Measurements from ENCODE around the gene ELF4. TPM values are rescaled to one million over a fixed set of nuclear protein-coding genes. Genes with fewer than 3 reads are reported as not detected.

The ELF4 gene
- total and polyA plus RNA-seq, 10 of the 15 experiments (the other 5 are each of a cell fraction or from before 2014, with no cell fraction given) = 4.0 to 36.7 (median 22.6) TPM

- TF ChIP-seq MXI1 (IDR thresholded peaks at IDR 0.05; ENCODE audit: low read depth, low read length) = no peak
Measured at GRCh38 chrX:130084631-130085237, 25.6 kb downstream of the ELF4 start (continued).

GRCh38 chrX:130083656-130084382 is 26.5 kb downstream of the ELF4 start:
- RAD21 ChIA-PET (ENCODE audit: unreplicated experiment) = interaction anchor here (0.9 to 5.1 kb wide), 8 partner anchors 12 to 310 kb away, joined by 3 to 53 read pairs (median 6); no protein-coding TSS in a partner anchor
- ATAC-seq = peak; percentile 42
- no peak for FAIRE-seq
- TF ChIP-seq CBFB (IDR thresholded peaks at IDR 0.05; ENCODE audit: low read depth) (peak; percentile 38; the same call in 1 of the 2 replicates), PBX3 (IDR thresholded peaks at IDR 0.05; ENCODE audit: insufficient replicate concordance, low read depth, low read length) (no peak), SPI1 (IDR thresholded peaks at IDR 0.05; ENCODE audit: borderline replicate concordance, insufficient read depth, low read depth, low read length) (peak; percentile 79; the same call in 1 of the 2 replicates), ATF7 (IDR thresholded peaks at IDR 0.05; ENCODE audit: low read depth) (no peak), GATAD2B (conservative IDR thresholded peaks at IDR 0.05; ENCODE audit: low read depth) (peak; percentile 34; the same call in 1 of the 2 replicates), PKNOX1 (IDR thresholded peaks at IDR 0.05) (0 out of 2 replicates have a peak, but pooled peaks have one; percentile 11), RBBP5 (conservative IDR thresholded peaks at IDR 0.05) (no peak), ASH2L (IDR thresholded peaks at IDR 0.05; ENCODE audit: borderline replicate concordance, low read depth) (no peak), ZNF687 (IDR thresholded peaks at IDR 0.05) (peak; percentile 20; the same call in 1 of the 2 replicates), SMC3 (IDR thresholded peaks at IDR 0.05; ENCODE audit: borderline replicate concordance, low read length) (no peak)

More at GRCh38 chrX:130083656-130084382, 26.5 kb downstream of the ELF4 start:
- peaks cover 0 to 7% of the 10 kb centered on the region in 2 experiments; a peak in 3 of 4 replicates for H3K36me3 ChIP-seq (ENCODE audit: control insufficient read depth in 2 of 2, insufficient read depth in 2 of 2, low read length in 1 of 2)
- H3K27me3 ChIP-seq (replicated peaks in 1 of 2; ENCODE audit: control insufficient read depth in 2 of 2, insufficient read depth in 2 of 2, low read length in 1 of 2) = no peaks in the 10 kb centered on the region
- BruUV-seq (replicated peaks) = no TSS peak
- no peak overlapping the region for H2AFZ ChIP-seq (ENCODE audit: control insufficient read depth, low read depth, low read length)
- H4K20me1 ChIP-seq (ENCODE audit: control insufficient read depth, insufficient read depth) = no peaks in the 10 kb centered on the region
- H3K9ac ChIP-seq (ENCODE audit: control insufficient read depth, insufficient read depth, low read length) = peak overlapping the region; percentile 54
- SMC1A ChIA-PET (ENCODE audit: uncharacterized antibody, unreplicated experiment) = interaction anchor here (1.0 to 4.2 kb wide), 6 partner anchors 24 to 97 kb away, joined by 3 to 36 read pairs (median 6); partner anchors contain the start of genes ELF4 and RAB33A
- POLR2A ChIA-PET = interaction anchor here (0.6 to 4.5 kb wide), 8 partner anchors 25 to 95 kb away, joined by 3 to 28 read pairs (median 4); partner anchors contain the start of genes AIFM1 and RAB33A
- H3K79me2 ChIP-seq (ENCODE audit: control insufficient read depth, insufficient read depth, low read length) = peaks cover 52% of the 10 kb centered on the region
- CTCF ChIA-PET = interaction anchor here (0.9 to 3.0 kb wide), 8 partner anchors 24 to 181 kb away, joined by 3 to 35 read pairs (median 4); partner anchors contain the start of gene RAB33A
- 27% methylated on average over 15 of the region's 15 CpGs for WGBS (ENCODE audit: insufficient coverage, insufficient replicate concordance, low lambda C conversion rate, missing lambda C conversion rate)
- H3K4me3 ChIP-seq = peak overlapping the region; percentile 70
- no peak for DNase-seq (ENCODE audit: low read depth, low spot score)
- in situ Hi-C loops (cut with MboI) (loop anchor here (10.0 kb wide), 1 partner anchor 91 kb away; the partner anchor contains the start of gene RAB33A), intact Hi-C loops (cut with micrococcal nuclease; ENCODE audit: unreplicated experiment) (loop anchor here (1.0 to 10.0 kb wide), 3 partner anchors 25 to 181 kb away; partner anchors contain the start of genes RAB33A and ZNF280C)
- H3K9me3 ChIP-seq (replicated peaks; ENCODE audit: control insufficient read depth, insufficient read depth, low read length) = no peaks in the 10 kb centered on the region; the same call in 2 of the 3 replicates
- peak overlapping the region; percentile 51 for H3K4me2 ChIP-seq (ENCODE audit: control insufficient read depth, insufficient read depth)
- peak overlapping the region; percentile 93 for H3K27ac ChIP-seq (ENCODE audit: control insufficient read depth, insufficient read depth)
- peaks cover 43% of the 10 kb centered on the region for H3K4me1 ChIP-seq (ENCODE audit: control insufficient read depth, insufficient read depth, low read length)

Measured in GM12878 (cell line).